Keratinocyte (primary cell): Measurements from ENCODE around the gene RDH12. TPM values are rescaled to one million over a fixed set of nuclear protein-coding genes. Genes with fewer than 3 reads are reported as not detected.
"Not testable (repeated sequence)": the region's sequence is repeated elsewhere in the genome, so short reads cannot be mapped to it uniquely, and the experiment has no call there.

Experiments used
- DNase-seq: peaks from one replicate; pipeline ENCODE4 v3.0.0-alpha.2; 2011; ENCODE audit warnings: low read depth, missing footprints, low spot score
- FAIRE-seq: peaks from 2 replicates; lab custom pipeline; 2011; peaks lifted over from hg19 to GRCh38; lab: Jason Lieb, UNC
- H2AFZ ChIP-seq: 2 replicates; pipeline ENCODE4 v1.6.0; 2012; ENCODE audit warnings: low read length, control low read depth, inconsistent platforms; ENCODE audit not compliant: control insufficient read depth
- H3K27ac ChIP-seq: 2 replicates; pipeline ENCODE4 v1.5.1; 2011; ENCODE audit warnings: low read length; ENCODE audit not compliant: control insufficient read depth, insufficient read depth
- H3K27me3 ChIP-seq: 3 replicates; pipeline ENCODE4 v1.6.0; 2011; ENCODE audit warnings: low read length; ENCODE audit not compliant: control insufficient read depth, insufficient read depth; ENCODE audit errors: extremely low read depth
- H3K36me3 ChIP-seq, 2 experiments: 2 replicates in 1 of 2; 3 replicates in 1 of 2; pipeline ENCODE4 v1.5.1; 2011; ENCODE audit warnings: low read length in 2 of 2, mild to moderate bottlenecking in 1 of 2; ENCODE audit not compliant: control insufficient read depth in 2 of 2, insufficient read depth in 2 of 2; ENCODE audit errors: extremely low read depth in 1 of 2
- H3K4me1 ChIP-seq: 3 replicates; pipeline ENCODE4 v1.5.1; 2011; ENCODE audit warnings: low read length; ENCODE audit not compliant: control insufficient read depth, insufficient read depth; ENCODE audit errors: extremely low read depth
- H3K4me2 ChIP-seq: 3 replicates; pipeline ENCODE4 v1.6.0; 2011; ENCODE audit warnings: low read depth, low read length; ENCODE audit not compliant: control insufficient read depth, insufficient read depth; ENCODE audit errors: extremely low read depth
- H3K4me3 ChIP-seq, 3 experiments: fragments of 200-600 bp in 1 of 3; sonication (generic) in 1 of 3; 2 replicates in 2 of 3; 3 replicates in 1 of 3; pipeline ENCODE4 v1.5.1; 2011 to 2016; ENCODE audit warnings: low read length in 3 of 3, mild to moderate bottlenecking in 3 of 3, control low read depth in 2 of 3, inconsistent platforms in 1 of 3, low read depth in 1 of 3, mixed read lengths in 1 of 3, mixed run types in 1 of 3, moderate library complexity in 1 of 3; ENCODE audit not compliant: control insufficient read depth in 2 of 3, insufficient read depth in 2 of 3; ENCODE audit errors: extremely low read depth in 1 of 3
- H3K79me2 ChIP-seq: 2 replicates; pipeline ENCODE4 v1.6.0; 2012; ENCODE audit warnings: low read length; ENCODE audit not compliant: control insufficient read depth, insufficient read depth
- H3K9ac ChIP-seq: 3 replicates; pipeline ENCODE4 v1.6.0; 2011; ENCODE audit warnings: low read length; ENCODE audit not compliant: control insufficient read depth, insufficient read depth; ENCODE audit errors: extremely low read depth
- H3K9me1 ChIP-seq: 3 replicates; pipeline ENCODE4 v1.6.0; 2011; ENCODE audit warnings: low read length; ENCODE audit not compliant: control insufficient read depth, insufficient read depth; ENCODE audit errors: extremely low read depth
- H3K9me3 ChIP-seq: 2 replicates; pipeline ENCODE4 v1.5.1; 2012; ENCODE audit warnings: low read depth, low read length; ENCODE audit not compliant: control insufficient read depth
- H4K20me1 ChIP-seq: 3 replicates; pipeline ENCODE4 v1.6.0; 2011; ENCODE audit warnings: low read length; ENCODE audit not compliant: control insufficient read depth, insufficient read depth; ENCODE audit errors: extremely low read depth
- EZH2 ChIP-seq: IDR thresholded peaks from one replicate; pipeline ENCODE4 v1.6.1; 2012; ENCODE audit warnings: inconsistent platforms, mild to moderate bottlenecking, low read length, moderate library complexity
- dilution Hi-C: fragments of 300-500 bp; cut with MboI; formaldehyde crosslinking; loops from one replicate; pipeline ENCODE4 v1.7.0; 2020; ENCODE audit warnings: low sequenced_read_pairs; ENCODE audit not compliant: extremely low pct_ligation_motif_present
- polyA plus RNA-seq, 5 experiments: library from polyadenylated mRNA; depleted of rRNA in 3 of 5; stranded (reverse) in 3 of 5; stranded (forward) in 1 of 5; unstranded in 1 of 5; fragments of >200 nt; gene quantifications; 1 replicate in 1 of 5; 2 replicates in 3 of 5; 3 replicates in 1 of 5; pipeline versions ENCODE4 v1.2.1 to v1.2.3, GENCODE V29; 2011 to 2012; ENCODE audit warnings: missing spikeins in 2 of 5, low read depth in 1 of 5, low replicate concordance in 1 of 5
- TF ChIP-seq, protein P1 (sequence below), 3 experiments: IDR thresholded peaks in 1 of 3; conservative IDR thresholded peaks in 1 of 3; optimal IDR thresholded peaks in 1 of 3; 2 replicates in 2 of 3; 3 replicates in 1 of 3; pipeline versions ENCODE3 to v1.5.1; 2011; ENCODE audit warnings: low read length in 3 of 3, mild to moderate bottlenecking in 3 of 3, moderate library complexity in 2 of 3, control low read depth in 1 of 3, inconsistent platforms in 1 of 3; ENCODE audit not compliant: insufficient read depth in 2 of 3; ENCODE audit errors: extremely low read depth in 1 of 3

Gene RDH12
- polyA plus RNA-seq, 1 donor (not counting 4 experiments of a cell fraction or from before 2014, with no cell fraction given): 0.98 TPM

- no peak for DNase-seq
- Histone ChIP-seq H3K9ac (no peak overlapping the region), H3K4me3 (no peak overlapping the region), H3K79me2 (no peaks in the 10 kb centered on the region), H3K27ac (no peak overlapping the region), H3K9me1 (no peaks in the 10 kb centered on the region), H3K4me2 (no peak overlapping the region), H3K9me3 (no peaks in the 10 kb centered on the region), H3K4me1 (no peaks in the 10 kb centered on the region), H2AFZ (no peak overlapping the region), H3K27me3 (peaks cover 20% of the 10 kb centered on the region), H3K36me3 (no peaks in the 10 kb centered on the region), H4K20me1 (no peaks in the 10 kb centered on the region)
- dilution Hi-C loops: no loop called here
- TF ChIP-seq, protein P1, sequence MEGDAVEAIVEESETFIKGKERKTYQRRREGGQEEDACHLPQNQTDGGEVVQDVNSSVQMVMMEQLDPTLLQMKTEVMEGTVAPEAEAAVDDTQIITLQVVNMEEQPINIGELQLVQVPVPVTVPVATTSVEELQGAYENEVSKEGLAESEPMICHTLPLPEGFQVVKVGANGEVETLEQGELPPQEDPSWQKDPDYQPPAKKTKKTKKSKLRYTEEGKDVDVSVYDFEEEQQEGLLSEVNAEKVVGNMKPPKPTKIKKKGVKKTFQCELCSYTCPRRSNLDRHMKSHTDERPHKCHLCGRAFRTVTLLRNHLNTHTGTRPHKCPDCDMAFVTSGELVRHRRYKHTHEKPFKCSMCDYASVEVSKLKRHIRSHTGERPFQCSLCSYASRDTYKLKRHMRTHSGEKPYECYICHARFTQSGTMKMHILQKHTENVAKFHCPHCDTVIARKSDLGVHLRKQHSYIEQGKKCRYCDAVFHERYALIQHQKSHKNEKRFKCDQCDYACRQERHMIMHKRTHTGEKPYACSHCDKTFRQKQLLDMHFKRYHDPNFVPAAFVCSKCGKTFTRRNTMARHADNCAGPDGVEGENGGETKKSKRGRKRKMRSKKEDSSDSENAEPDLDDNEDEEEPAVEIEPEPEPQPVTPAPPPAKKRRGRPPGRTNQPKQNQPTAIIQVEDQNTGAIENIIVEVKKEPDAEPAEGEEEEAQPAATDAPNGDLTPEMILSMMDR (optimal IDR thresholded peaks at IDR 0.05 in 1 of 3, IDR thresholded peaks at IDR 0.05 in 1 of 3, conservative IDR thresholded peaks at IDR 0.05 in 1 of 3; ENCODE audit: extremely low read depth in 1 of 3, insufficient read depth in 2 of 3, low read length in 3 of 3): no peak
- TF ChIP-seq EZH2: no peak
- no peak for FAIRE-seq
Observed at GRCh38 chr14:67718265-67718664, 16.6 kb downstream of the RDH12 start.

- H3K4me3 ChIP-seq, FAIRE-seq, H3K9ac ChIP-seq, H3K4me1 ChIP-seq, H4K20me1 ChIP-seq, H3K79me2 ChIP-seq, DNase-seq, dilution Hi-C loops, H3K9me3 ChIP-seq, H3K9me1 ChIP-seq, H2AFZ ChIP-seq, H3K27ac ChIP-seq, H3K36me3 ChIP-seq, H3K4me2 ChIP-seq: not testable (repeated sequence)
- peaks cover 20% of the 10 kb centered on the region for H3K27me3 ChIP-seq
Observed at GRCh38 chr14:67719385-67719784, 17.7 kb downstream of the RDH12 start.

DNA sequence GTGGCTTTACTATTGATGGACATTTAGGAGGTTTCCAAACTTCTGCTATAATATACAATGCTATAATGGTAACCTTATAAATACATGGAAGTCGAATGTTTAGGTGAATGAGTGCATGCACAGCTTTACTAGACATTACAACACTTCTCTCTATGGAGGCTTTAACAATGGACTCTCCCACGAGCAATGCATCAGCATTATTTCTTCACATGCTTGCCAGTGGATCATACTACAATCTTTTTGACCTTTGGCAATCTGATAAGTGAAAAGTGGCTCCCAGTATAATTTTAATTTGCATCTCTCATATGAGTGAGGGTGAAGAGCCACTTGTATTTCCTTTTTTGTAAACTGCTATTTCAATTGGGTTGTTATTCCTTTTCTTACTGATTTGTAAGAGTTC is 18.2 kb downstream of the RDH12 start:
- no peak overlapping the region for H3K4me2 ChIP-seq
- dilution Hi-C loops: no loop called here
- no peaks in the 10 kb centered on the region for H3K4me1 ChIP-seq
- no peaks in the 10 kb centered on the region for H3K9me1 ChIP-seq
- FAIRE-seq (no peak), DNase-seq (no peak)
- no peaks in the 10 kb centered on the region for H4K20me1 ChIP-seq
- peaks cover 20% of the 10 kb centered on the region for H3K27me3 ChIP-seq
- TF ChIP-seq, protein P1 (optimal IDR thresholded peaks at IDR 0.05 in 1 of 3, IDR thresholded peaks at IDR 0.05 in 1 of 3, conservative IDR thresholded peaks at IDR 0.05 in 1 of 3; ENCODE audit: extremely low read depth in 1 of 3, insufficient read depth in 2 of 3, low read length in 3 of 3): no peak
- TF ChIP-seq EZH2: no peak
- H3K79me2 ChIP-seq: no peaks in the 10 kb centered on the region
- H3K9ac ChIP-seq: no peak overlapping the region
- H3K27ac ChIP-seq: no peak overlapping the region
- no peak overlapping the region for H2AFZ ChIP-seq
- no peaks in the 10 kb centered on the region for H3K36me3 ChIP-seq
- H3K4me3 ChIP-seq: no peak overlapping the region
- H3K9me3 ChIP-seq: no peaks in the 10 kb centered on the region
